ENCODE measurements around the gene NR1D2. TPM values are rescaled to one million over a fixed set of nuclear protein-coding genes. Genes with fewer than 3 reads are reported as not detected.
"Not testable (repeated sequence)": the region's sequence is repeated elsewhere in the genome, so short reads cannot be mapped to it uniquely, and the experiment has no call there.

The NR1D2 gene
- polyA plus RNA-seq, 1 donor from 2014 or later, result 12.9 TPM

DNA sequence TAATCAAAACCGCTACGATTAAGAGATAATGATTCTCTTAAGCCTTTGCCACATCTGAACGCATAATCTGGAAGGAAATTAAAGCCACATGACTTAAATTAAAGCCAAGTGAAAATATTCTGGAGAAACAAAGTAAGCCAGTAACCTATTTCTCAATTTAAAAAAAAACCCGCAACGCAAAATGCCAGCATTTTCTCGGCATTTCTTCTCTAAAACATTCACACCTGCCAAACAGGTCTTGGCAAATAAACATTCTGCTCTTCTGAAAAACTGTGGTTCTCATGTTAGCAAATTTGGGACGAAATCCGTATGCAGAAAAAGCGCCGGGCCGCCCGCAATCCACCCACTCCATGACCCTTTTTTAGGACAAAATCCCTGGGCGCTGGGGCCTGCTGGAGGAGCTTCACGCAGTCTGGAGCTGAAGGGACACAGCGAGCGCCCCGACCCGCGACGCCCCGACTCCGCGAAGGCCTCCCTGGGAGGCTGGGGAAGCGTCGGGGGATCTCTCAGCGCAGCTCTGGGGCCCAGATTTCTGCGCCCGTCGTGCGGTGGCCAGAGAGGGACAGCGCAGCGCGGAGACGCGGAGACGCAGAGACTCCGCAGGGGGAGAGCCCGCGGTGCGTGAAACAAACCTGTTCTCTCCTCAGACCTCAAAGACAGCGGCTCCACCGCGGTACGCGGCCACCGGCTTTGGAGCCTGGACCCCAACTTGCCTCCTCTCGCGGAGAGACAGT lies 28.8 kb upstream of the NR1D2 start:
- H2AFZ ChIP-seq (ENCODE audit: low read depth, low read length), result peak overlapping the region; percentile 84
- H3K27me3 ChIP-seq (ENCODE audit: insufficient read depth, low read depth, low read length), result no peaks in the 10 kb centered on the region
- H3K36me3 ChIP-seq (ENCODE audit: insufficient read depth, low read length), result peaks cover 8% of the 10 kb centered on the region
- no peaks in the 10 kb centered on the region for H3K9me2 ChIP-seq (ENCODE audit: insufficient read depth, low read length)
- TF ChIP-seq POLR2AphosphoS5 (IDR thresholded peaks at IDR 0.05), result no peak
- peak; percentile 46 for TF ChIP-seq SMC3 (conservative IDR thresholded peaks at IDR 0.05; ENCODE audit: poor library complexity)
- H3K79me2 ChIP-seq (replicated peaks; ENCODE audit: insufficient read depth, low read length), result peaks cover 47% of the 10 kb centered on the region
- H3K4me2 ChIP-seq (ENCODE audit: low read length), result peak overlapping the region; percentile 98
- peak overlapping the region; percentile 89 for H3K4me3 ChIP-seq (ENCODE audit: low read length)
- H3F3A ChIP-seq (ENCODE audit: insufficient read depth, low read length, poor library complexity, severe bottlenecking), result peaks cover 5% of the 10 kb centered on the region
- H3K9ac ChIP-seq (ENCODE audit: low read length), result peak overlapping the region; percentile 97
- no peaks in the 10 kb centered on the region for H3K9me3 ChIP-seq (ENCODE audit: low read length)
- H4K20me1 ChIP-seq (ENCODE audit: insufficient read depth), result no peaks in the 10 kb centered on the region
- peak overlapping the region; percentile 92 for H3K27ac ChIP-seq (ENCODE audit: low read length)

DNA sequence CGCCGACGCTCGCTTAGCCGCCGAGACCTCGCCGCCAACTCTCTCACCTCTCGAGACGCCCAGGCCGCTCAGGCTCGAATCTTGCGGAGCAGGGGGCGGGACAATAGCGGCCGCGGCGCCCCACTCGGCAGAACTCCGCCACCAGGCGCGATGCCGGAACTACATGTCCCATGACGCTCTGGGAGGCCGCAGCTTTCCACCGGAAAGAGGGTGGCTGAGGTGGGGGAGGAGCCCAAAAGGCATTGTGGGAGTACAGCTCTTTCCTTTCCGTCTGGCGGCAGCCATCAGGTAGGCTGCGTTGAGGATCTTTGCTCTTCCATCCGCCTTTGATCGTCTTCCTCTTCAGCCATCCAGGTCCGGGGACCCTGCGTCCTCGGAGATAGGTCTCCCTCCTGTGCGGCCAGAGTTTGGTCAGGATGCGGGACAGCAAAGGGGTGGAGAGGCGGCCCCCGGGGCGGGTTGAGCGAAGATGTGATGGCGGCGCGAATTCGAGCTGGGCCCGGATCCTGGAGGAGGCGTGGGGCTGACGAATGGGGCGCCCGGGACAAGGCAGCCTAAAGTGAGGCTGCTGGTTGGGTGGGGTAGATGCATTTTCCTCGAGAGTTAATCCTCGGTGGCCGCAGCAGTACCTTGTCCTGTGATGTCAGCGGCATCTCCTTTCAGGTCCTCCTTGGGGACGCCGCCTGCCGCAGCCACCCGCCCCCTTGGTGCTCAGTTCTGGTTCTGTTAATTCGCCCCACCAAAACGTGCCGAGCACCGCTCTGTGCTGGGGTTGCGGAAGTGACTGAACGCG lies 28.0 kb upstream of the NR1D2 start, which contains the start of the genes NKIRAS1 and RPL15:
TSS of gene NKIRAS1 (minus strand) at position 105 of the 793 bp plus-strand sequence. CDS start 6,086 bp downstream, outside the sequence.
TSS of gene RPL15 (plus strand) at position 247 of the 793 bp plus-strand sequence. CDS start 728 bp downstream, outside the sequence.
- Histone ChIP-seq H3K36me3 (ENCODE audit: insufficient read depth, low read length) (peaks cover 9% of the 10 kb centered on the region), H3K4me3 (ENCODE audit: low read length) (peak within 1 kb of the TSS; percentile 89), H3K27ac (ENCODE audit: low read length) (peak within 1 kb of the TSS; percentile 92), H3K4me2 (ENCODE audit: low read length) (peak within 1 kb of the TSS; percentile 98), H3F3A (ENCODE audit: insufficient read depth, low read length, poor library complexity, severe bottlenecking) (peaks cover 5% of the 10 kb centered on the region), H3K9ac (ENCODE audit: low read length) (peak within 1 kb of the TSS; percentile 97), H3K79me2 (replicated peaks; ENCODE audit: insufficient read depth, low read length) (peaks cover 47% of the 10 kb centered on the region), H2AFZ (ENCODE audit: low read depth, low read length) (peak within 1 kb of the TSS; percentile 84), H4K20me1 (ENCODE audit: insufficient read depth) (no peaks in the 10 kb centered on the region), H3K9me3 (ENCODE audit: low read length) (no peaks in the 10 kb centered on the region), H3K27me3 (ENCODE audit: insufficient read depth, low read depth, low read length) (no peaks in the 10 kb centered on the region), H3K9me2 (ENCODE audit: insufficient read depth, low read length) (no peaks in the 10 kb centered on the region)
- no peak for TF ChIP-seq EZH2 (IDR thresholded peaks at IDR 0.05; ENCODE audit: borderline replicate concordance, insufficient read depth, low read length, poor library complexity, severe bottlenecking)
- peak; percentile 25 for TF ChIP-seq SMC3 (conservative IDR thresholded peaks at IDR 0.05; ENCODE audit: poor library complexity)
- peak; percentile 61 for TF ChIP-seq EP300 (conservative IDR thresholded peaks at IDR 0.05; ENCODE audit: poor library complexity, severe bottlenecking)
- peak; percentile 99 for TF ChIP-seq TAF1 (IDR thresholded peaks at IDR 0.05; ENCODE audit: low read depth)
- TF ChIP-seq, protein P1, sequence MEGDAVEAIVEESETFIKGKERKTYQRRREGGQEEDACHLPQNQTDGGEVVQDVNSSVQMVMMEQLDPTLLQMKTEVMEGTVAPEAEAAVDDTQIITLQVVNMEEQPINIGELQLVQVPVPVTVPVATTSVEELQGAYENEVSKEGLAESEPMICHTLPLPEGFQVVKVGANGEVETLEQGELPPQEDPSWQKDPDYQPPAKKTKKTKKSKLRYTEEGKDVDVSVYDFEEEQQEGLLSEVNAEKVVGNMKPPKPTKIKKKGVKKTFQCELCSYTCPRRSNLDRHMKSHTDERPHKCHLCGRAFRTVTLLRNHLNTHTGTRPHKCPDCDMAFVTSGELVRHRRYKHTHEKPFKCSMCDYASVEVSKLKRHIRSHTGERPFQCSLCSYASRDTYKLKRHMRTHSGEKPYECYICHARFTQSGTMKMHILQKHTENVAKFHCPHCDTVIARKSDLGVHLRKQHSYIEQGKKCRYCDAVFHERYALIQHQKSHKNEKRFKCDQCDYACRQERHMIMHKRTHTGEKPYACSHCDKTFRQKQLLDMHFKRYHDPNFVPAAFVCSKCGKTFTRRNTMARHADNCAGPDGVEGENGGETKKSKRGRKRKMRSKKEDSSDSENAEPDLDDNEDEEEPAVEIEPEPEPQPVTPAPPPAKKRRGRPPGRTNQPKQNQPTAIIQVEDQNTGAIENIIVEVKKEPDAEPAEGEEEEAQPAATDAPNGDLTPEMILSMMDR (IDR thresholded peaks at IDR 0.05; ENCODE audit: poor library complexity, severe bottlenecking), result peak; percentile 64
- TF ChIP-seq, protein P2, sequence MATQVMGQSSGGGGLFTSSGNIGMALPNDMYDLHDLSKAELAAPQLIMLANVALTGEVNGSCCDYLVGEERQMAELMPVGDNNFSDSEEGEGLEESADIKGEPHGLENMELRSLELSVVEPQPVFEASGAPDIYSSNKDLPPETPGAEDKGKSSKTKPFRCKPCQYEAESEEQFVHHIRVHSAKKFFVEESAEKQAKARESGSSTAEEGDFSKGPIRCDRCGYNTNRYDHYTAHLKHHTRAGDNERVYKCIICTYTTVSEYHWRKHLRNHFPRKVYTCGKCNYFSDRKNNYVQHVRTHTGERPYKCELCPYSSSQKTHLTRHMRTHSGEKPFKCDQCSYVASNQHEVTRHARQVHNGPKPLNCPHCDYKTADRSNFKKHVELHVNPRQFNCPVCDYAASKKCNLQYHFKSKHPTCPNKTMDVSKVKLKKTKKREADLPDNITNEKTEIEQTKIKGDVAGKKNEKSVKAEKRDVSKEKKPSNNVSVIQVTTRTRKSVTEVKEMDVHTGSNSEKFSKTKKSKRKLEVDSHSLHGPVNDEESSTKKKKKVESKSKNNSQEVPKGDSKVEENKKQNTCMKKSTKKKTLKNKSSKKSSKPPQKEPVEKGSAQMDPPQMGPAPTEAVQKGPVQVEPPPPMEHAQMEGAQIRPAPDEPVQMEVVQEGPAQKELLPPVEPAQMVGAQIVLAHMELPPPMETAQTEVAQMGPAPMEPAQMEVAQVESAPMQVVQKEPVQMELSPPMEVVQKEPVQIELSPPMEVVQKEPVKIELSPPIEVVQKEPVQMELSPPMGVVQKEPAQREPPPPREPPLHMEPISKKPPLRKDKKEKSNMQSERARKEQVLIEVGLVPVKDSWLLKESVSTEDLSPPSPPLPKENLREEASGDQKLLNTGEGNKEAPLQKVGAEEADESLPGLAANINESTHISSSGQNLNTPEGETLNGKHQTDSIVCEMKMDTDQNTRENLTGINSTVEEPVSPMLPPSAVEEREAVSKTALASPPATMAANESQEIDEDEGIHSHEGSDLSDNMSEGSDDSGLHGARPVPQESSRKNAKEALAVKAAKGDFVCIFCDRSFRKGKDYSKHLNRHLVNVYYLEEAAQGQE (IDR thresholded peaks at IDR 0.05; ENCODE audit: borderline replicate concordance), result peak; percentile 99
- peak; percentile 81 for TF ChIP-seq MXI1 (conservative IDR thresholded peaks at IDR 0.05; ENCODE audit: poor library complexity, severe bottlenecking)
- TF ChIP-seq POLR2AphosphoS5 (IDR thresholded peaks at IDR 0.05), result peak; percentile 99
- TF ChIP-seq RAD21 (conservative IDR thresholded peaks at IDR 0.05), result peak; percentile 53

DNA sequence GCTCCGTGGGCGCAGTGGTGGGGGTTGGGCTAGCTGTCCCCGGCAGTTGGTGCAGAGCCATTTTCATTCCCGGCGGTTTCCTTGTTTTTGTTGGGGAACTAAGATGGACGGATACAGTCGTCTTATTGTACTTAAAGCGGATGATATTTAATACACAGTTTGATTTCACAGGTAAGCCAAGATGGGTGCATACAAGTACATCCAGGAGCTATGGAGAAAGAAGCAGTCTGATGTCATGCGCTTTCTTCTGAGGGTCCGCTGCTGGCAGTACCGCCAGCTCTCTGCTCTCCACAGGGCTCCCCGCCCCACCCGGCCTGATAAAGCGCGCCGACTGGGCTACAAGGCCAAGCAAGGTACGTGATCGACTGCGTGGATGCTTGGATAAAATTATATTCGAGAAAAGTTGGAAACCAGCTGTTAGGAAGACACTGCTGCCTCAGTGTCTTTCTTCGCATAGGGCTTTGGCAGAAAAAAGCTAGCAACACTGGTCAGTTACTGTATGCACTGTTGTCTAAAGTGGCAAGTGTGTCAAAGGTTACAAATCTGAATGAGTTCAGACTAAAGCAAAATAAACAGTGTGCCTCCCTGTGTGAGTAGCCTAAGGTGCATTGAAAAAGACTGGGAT lies 27.3 kb upstream of the NR1D2 start:
- H2AFZ ChIP-seq (ENCODE audit: low read depth, low read length), result peak overlapping the region; percentile 69
- H3K4me3 ChIP-seq (ENCODE audit: low read length), result peak overlapping the region; percentile 89

DNA sequence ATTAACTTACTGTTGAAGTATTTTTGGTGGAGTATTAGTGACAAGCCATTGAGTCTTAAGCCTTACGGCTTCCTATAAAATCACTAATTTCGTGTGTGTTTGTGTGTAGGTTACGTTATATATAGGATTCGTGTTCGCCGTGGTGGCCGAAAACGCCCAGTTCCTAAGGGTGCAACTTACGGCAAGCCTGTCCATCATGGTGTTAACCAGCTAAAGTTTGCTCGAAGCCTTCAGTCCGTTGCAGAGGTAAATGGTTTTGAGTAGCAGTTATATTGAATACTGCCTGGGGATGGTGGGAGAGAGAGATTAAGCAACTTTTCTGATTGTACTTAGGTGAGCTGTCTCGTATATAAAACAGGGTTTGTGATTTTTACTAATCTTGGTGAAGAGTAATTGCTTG lies 26.8 kb upstream of the NR1D2 start:
- peak overlapping the region; percentile 89 for H3K4me3 ChIP-seq (ENCODE audit: low read length)
- H3K79me2 ChIP-seq (replicated peaks; ENCODE audit: insufficient read depth, low read length), result peaks cover 41% of the 10 kb centered on the region
- not testable (repeated sequence) for H2AFZ ChIP-seq (ENCODE audit: low read depth, low read length); H3K36me3 ChIP-seq (ENCODE audit: insufficient read depth, low read length); H3K9me2 ChIP-seq (ENCODE audit: insufficient read depth, low read length); H3K27me3 ChIP-seq (ENCODE audit: insufficient read depth, low read depth, low read length); H3F3A ChIP-seq (ENCODE audit: insufficient read depth, low read length, poor library complexity, severe bottlenecking); H4K20me1 ChIP-seq (ENCODE audit: insufficient read depth); H3K9me3 ChIP-seq (ENCODE audit: low read length)
- H3K27ac ChIP-seq (ENCODE audit: low read length), result peak overlapping the region; percentile 92
- H3K9ac ChIP-seq (ENCODE audit: low read length), result peak overlapping the region; percentile 97
- H3K4me2 ChIP-seq (ENCODE audit: low read length), result peak overlapping the region; percentile 81

More for the DNA sequence above, 27.3 kb upstream of the NR1D2 start:
- H3K27ac ChIP-seq (ENCODE audit: low read length), result peak overlapping the region; percentile 92
- H3K9me2 ChIP-seq (ENCODE audit: insufficient read depth, low read length); H3K36me3 ChIP-seq (ENCODE audit: insufficient read depth, low read length); H4K20me1 ChIP-seq (ENCODE audit: insufficient read depth); H3K27me3 ChIP-seq (ENCODE audit: insufficient read depth, low read depth, low read length); H3K9me3 ChIP-seq (ENCODE audit: low read length); H3F3A ChIP-seq (ENCODE audit: insufficient read depth, low read length, poor library complexity, severe bottlenecking): not testable (repeated sequence)
- H3K4me2 ChIP-seq (ENCODE audit: low read length), result peak overlapping the region; percentile 81
- peak overlapping the region; percentile 97 for H3K9ac ChIP-seq (ENCODE audit: low read length)
- H3K79me2 ChIP-seq (replicated peaks; ENCODE audit: insufficient read depth, low read length), result peaks cover 46% of the 10 kb centered on the region

Measured in neural cell (in vitro differentiated cells).